Trophoblast cell (in vitro differentiated cells and primary cell): ENCODE results near the gene ITGB1BP1.

Source experiments
- DNase-seq, 2 donors: peaks; one replicate each; pipeline ENCODE4 v3.0.0-alpha.2; 2016
- H2AFZ ChIP-seq: 2 replicates; pipeline ENCODE4 v1.6.1; 2013; ENCODE audit warnings: low read length, moderate library complexity, mild to moderate bottlenecking; ENCODE audit not compliant: insufficient read depth, poor library complexity
- H2AK5ac ChIP-seq: 2 replicates; pipeline ENCODE4 v1.6.1; 2013; ENCODE audit warnings: mild to moderate bottlenecking, low read length
- H2BK120ac ChIP-seq: 2 replicates; pipeline ENCODE4 v1.6.1; 2013; ENCODE audit warnings: low read length, mild to moderate bottlenecking, moderate library complexity; ENCODE audit not compliant: insufficient read depth, poor library complexity
- H2BK12ac ChIP-seq: 2 replicates; pipeline ENCODE4 v1.6.1; 2013; ENCODE audit warnings: mild to moderate bottlenecking, low read length, moderate library complexity
- H2BK5ac ChIP-seq: 2 replicates; pipeline ENCODE4 v1.6.1; 2013; ENCODE audit warnings: low read length, low read depth, moderate library complexity, mild to moderate bottlenecking; ENCODE audit not compliant: poor library complexity
- H3K14ac ChIP-seq: 2 replicates; pipeline ENCODE4 v1.6.1; 2013; ENCODE audit warnings: mild to moderate bottlenecking, low read length
- H3K18ac ChIP-seq: 2 replicates; pipeline ENCODE4 v1.6.1; 2013; ENCODE audit warnings: mild to moderate bottlenecking, low read length
- H3K23ac ChIP-seq: 2 replicates; pipeline ENCODE4 v1.6.1; 2013; ENCODE audit warnings: low read length
- H3K27ac ChIP-seq: 2 replicates; pipeline ENCODE4 v1.5.1; 2013; ENCODE audit warnings: low read depth, mild to moderate bottlenecking, inconsistent platforms, low read length, moderate library complexity
- H3K27me3 ChIP-seq: 2 replicates; pipeline ENCODE4 v1.6.1; 2013; ENCODE audit warnings: inconsistent platforms, mild to moderate bottlenecking, low read length, moderate library complexity; ENCODE audit not compliant: insufficient read depth
- H3K36me3 ChIP-seq, 2 experiments: 1 replicate in 1 of 2; 2 replicates in 1 of 2; pipeline ENCODE4 v1.6.1; 2013; ENCODE audit warnings: low read length in 2 of 2, mild to moderate bottlenecking in 2 of 2, moderate library complexity in 1 of 2; ENCODE audit not compliant: insufficient read depth in 2 of 2, control insufficient read depth in 1 of 2
- H3K4ac ChIP-seq: 2 replicates; pipeline ENCODE4 v1.6.1; 2013; ENCODE audit warnings: low read depth, mild to moderate bottlenecking, low read length, moderate library complexity
- H3K4me1 ChIP-seq, 2 experiments: 1 replicate in 1 of 2; 2 replicates in 1 of 2; pipeline ENCODE4 v1.6.1; 2013; ENCODE audit warnings: low read length in 2 of 2, mild to moderate bottlenecking in 2 of 2, moderate library complexity in 1 of 2; ENCODE audit not compliant: insufficient read depth in 2 of 2, control insufficient read depth in 1 of 2
- H3K4me2 ChIP-seq: 2 replicates; pipeline ENCODE4 v1.6.1; 2013; ENCODE audit warnings: inconsistent platforms, mild to moderate bottlenecking, low read length, moderate library complexity
- H3K4me3 ChIP-seq: 2 replicates; pipeline ENCODE4 v1.5.1; 2013; ENCODE audit warnings: mild to moderate bottlenecking, low read depth, low read length, inconsistent platforms
- H3K79me1 ChIP-seq: one replicate; pipeline ENCODE4 v1.6.1; 2013; ENCODE audit warnings: low read length
- H3K79me2 ChIP-seq: 2 replicates; pipeline ENCODE4 v1.6.1; 2013; ENCODE audit warnings: low read length, mild to moderate bottlenecking; ENCODE audit not compliant: control insufficient read depth, insufficient read depth, poor library complexity
- H3K9ac ChIP-seq: 2 replicates; pipeline ENCODE4 v1.6.1; 2013; ENCODE audit warnings: mild to moderate bottlenecking, low read length
- H3K9me3 ChIP-seq: 2 replicates; pipeline ENCODE4 v1.6.1; 2013; ENCODE audit warnings: low read depth, mild to moderate bottlenecking, control low read depth, inconsistent platforms, low read length; ENCODE audit not compliant: insufficient read depth
- H4K12ac ChIP-seq: 2 replicates; pipeline ENCODE4 v1.6.1; 2013; ENCODE audit warnings: low read depth, mild to moderate bottlenecking, low read length, moderate library complexity
- H4K8ac ChIP-seq: 2 replicates; pipeline ENCODE4 v1.6.1; 2013; ENCODE audit warnings: low read depth, mild to moderate bottlenecking, low read length, moderate library complexity
- H4K91ac ChIP-seq: one replicate; pipeline ENCODE4 v1.6.1; 2013; ENCODE audit warnings: low read depth, mild to moderate bottlenecking, low read length, moderate library complexity
- WGBS: extraction: QIAGEN DNeasy Blood & Tissue Kit; methylation state at CpG from one replicate; pipeline ENCODE4 v1.1.7; 2013; ENCODE audit warnings: missing lambda C conversion rate; ENCODE audit not compliant: insufficient read length, insufficient coverage; ENCODE audit errors: extremely low coverage; 5-methylcytosine and 5-hydroxymethylcytosine counted together

The ITGB1BP1 gene

GRCh38 chr2:9416267-9416961, 6.9 kb downstream of the ITGB1BP1 start:
- no peaks in the 10 kb centered on the region for H3K79me2 ChIP-seq
- no peak overlapping the region for H3K27ac ChIP-seq
- peak overlapping the region; percentile 83 for H3K18ac ChIP-seq
- H2BK12ac ChIP-seq, result no peak overlapping the region
- no peak overlapping the region for H3K9ac ChIP-seq
- WGBS, result no CpG with 5 or more reads among the region's 9 CpGs
- peak; percentile 65 to 86 for DNase-seq
- no peak overlapping the region for H3K4me3 ChIP-seq
- H2BK120ac ChIP-seq, result no peak overlapping the region
- H2AK5ac ChIP-seq, result no peak overlapping the region
- no peak overlapping the region for H4K8ac ChIP-seq
- H2BK5ac ChIP-seq, result no peak overlapping the region
- no peak overlapping the region for H3K4ac ChIP-seq
- no peak overlapping the region for H4K12ac ChIP-seq
- H2AFZ ChIP-seq, result no peak overlapping the region
- H3K4me2 ChIP-seq, result no peak overlapping the region
- peaks cover 6 to 8% of the 10 kb centered on the region in 2 experiments for H3K36me3 ChIP-seq
- H3K27me3 ChIP-seq, result no peaks in the 10 kb centered on the region
- H3K23ac ChIP-seq, result no peak overlapping the region
- H3K9me3 ChIP-seq, result no peaks in the 10 kb centered on the region
- H3K79me1 ChIP-seq, result no peaks in the 10 kb centered on the region
- no peak overlapping the region for H4K91ac ChIP-seq
- H3K14ac ChIP-seq, result no peak overlapping the region
- H3K4me1 ChIP-seq, result peaks cover 0 to 5% of the 10 kb centered on the region in 2 experiments

GRCh38 chr2:9415516-9416169, 7.7 kb downstream of the ITGB1BP1 start:
- WGBS, result no CpG with 5 or more reads among the region's 16 CpGs
- Histone ChIP-seq H3K4ac (no peak overlapping the region), H3K4me2 (no peak overlapping the region)

GRCh38 chr2:9412781-9413180, 10.5 kb downstream of the ITGB1BP1 start:
- H3K27me3 ChIP-seq, result no peaks in the 10 kb centered on the region
- H3K4me2 ChIP-seq, result no peak overlapping the region
- no CpG with 5 or more reads among the region's 7 CpGs for WGBS
- H3K4ac ChIP-seq, result no peak overlapping the region
- H3K36me3 ChIP-seq, result peaks cover 14 to 21% of the 10 kb centered on the region in 2 experiments
- no peaks in the 10 kb centered on the region for H3K79me1 ChIP-seq
- no peak overlapping the region for H3K18ac ChIP-seq
- no peak overlapping the region for H3K4me3 ChIP-seq
- no peak overlapping the region for H2AFZ ChIP-seq
- H3K9me3 ChIP-seq, result no peaks in the 10 kb centered on the region
- H4K91ac ChIP-seq, result no peak overlapping the region
- H2BK5ac ChIP-seq, result no peak overlapping the region
- H4K8ac ChIP-seq, result no peak overlapping the region
- H2BK120ac ChIP-seq, result no peak overlapping the region
- H3K14ac ChIP-seq, result no peak overlapping the region
- no peak for DNase-seq
- no peak overlapping the region for H2AK5ac ChIP-seq
- H3K23ac ChIP-seq, result no peak overlapping the region
- H4K12ac ChIP-seq, result no peak overlapping the region
- H3K79me2 ChIP-seq, result no peaks in the 10 kb centered on the region
- H3K9ac ChIP-seq, result no peak overlapping the region
- H2BK12ac ChIP-seq, result no peak overlapping the region
- peaks cover 0 to 5% of the 10 kb centered on the region in 2 experiments for H3K4me1 ChIP-seq
- no peak overlapping the region for H3K27ac ChIP-seq

More at GRCh38 chr2:9415516-9416169, 7.7 kb downstream of the ITGB1BP1 start:
- DNase-seq, result no peak
- no peak overlapping the region for H3K14ac ChIP-seq
- no peaks in the 10 kb centered on the region for H3K27me3 ChIP-seq
- no peak overlapping the region for H2BK12ac ChIP-seq
- no peak overlapping the region for H4K12ac ChIP-seq
- no peak overlapping the region for H2AK5ac ChIP-seq
- no peak overlapping the region for H2AFZ ChIP-seq
- no peaks in the 10 kb centered on the region for H3K79me2 ChIP-seq
- no peaks in the 10 kb centered on the region for H3K79me1 ChIP-seq
- H3K4me1 ChIP-seq, result peaks cover 0 to 5% of the 10 kb centered on the region in 2 experiments
- H4K91ac ChIP-seq, result no peak overlapping the region
- H3K9me3 ChIP-seq, result no peaks in the 10 kb centered on the region
- no peak overlapping the region for H2BK120ac ChIP-seq
- no peak overlapping the region for H2BK5ac ChIP-seq
- H3K18ac ChIP-seq, result peak overlapping the region; percentile 11
- no peak overlapping the region for H3K4me3 ChIP-seq
- H3K36me3 ChIP-seq, result peaks cover 9 to 10% of the 10 kb centered on the region in 2 experiments
- no peak overlapping the region for H4K8ac ChIP-seq
- H3K9ac ChIP-seq, result no peak overlapping the region
- no peak overlapping the region for H3K27ac ChIP-seq
- no peak overlapping the region for H3K23ac ChIP-seq

GRCh38 chr2:9410108-9410507, 13.2 kb downstream of the ITGB1BP1 start:
- H3K4me2 ChIP-seq, result no peak overlapping the region
- H2AFZ ChIP-seq, result no peak overlapping the region
- no peak overlapping the region for H2AK5ac ChIP-seq
- H3K9ac ChIP-seq, result no peak overlapping the region
- H4K8ac ChIP-seq, result no peak overlapping the region
- no peak overlapping the region for H2BK12ac ChIP-seq
- no peak overlapping the region for H4K91ac ChIP-seq
- H2BK5ac ChIP-seq, result no peak overlapping the region
- no peaks in the 10 kb centered on the region for H3K79me2 ChIP-seq
- no peaks in the 10 kb centered on the region for H3K27me3 ChIP-seq
- no peak overlapping the region for H3K23ac ChIP-seq
- DNase-seq, result no peak
- no peak overlapping the region for H3K4me3 ChIP-seq
- peaks cover 0 to 2% of the 10 kb centered on the region in 2 experiments for H3K4me1 ChIP-seq
- peaks cover 19 to 33% of the 10 kb centered on the region in 2 experiments for H3K36me3 ChIP-seq
- no peaks in the 10 kb centered on the region for H3K79me1 ChIP-seq
- H3K4ac ChIP-seq, result no peak overlapping the region
- H2BK120ac ChIP-seq, result no peak overlapping the region
- no peak overlapping the region for H3K18ac ChIP-seq
- no peak overlapping the region for H4K12ac ChIP-seq
- H3K9me3 ChIP-seq, result peaks cover 2% of the 10 kb centered on the region
- no CpG with 5 or more reads among the region's 3 CpGs for WGBS
- no peak overlapping the region for H3K14ac ChIP-seq
- H3K27ac ChIP-seq, result no peak overlapping the region
